Activated naive CD8-positive, alpha-beta T cell treated with anti-CD3 and anti-CD28 coated beads for 36 hours (primary cell): ENCODE measurements around the gene MBD3. TPM values are rescaled to one million over a fixed set of nuclear protein-coding genes. Genes with fewer than 3 reads are reported as not detected.
"Not testable (repeated sequence)": the region's sequence is repeated elsewhere in the genome, so short reads cannot be mapped to it uniquely, and the experiment has no call there.

ENCODE experiments used
- DNase-seq: peaks from one replicate; pipeline ENCODE4 v3.0.0; 2021
- H3K27ac Mint-ChIP-seq: one replicate; pipeline ENCODE4 v1.8.0; 2022; ENCODE audit warnings: mild to moderate bottlenecking, moderate library complexity, mixed read lengths
- H3K27me3 Mint-ChIP-seq: one replicate; pipeline ENCODE4 v1.8.0; 2022; ENCODE audit warnings: mild to moderate bottlenecking, mixed read lengths
- H3K36me3 Mint-ChIP-seq: one replicate; pipeline ENCODE4 v1.8.0; 2021; ENCODE audit warnings: mild to moderate bottlenecking, mixed read lengths
- H3K4me1 Mint-ChIP-seq: one replicate; pipeline ENCODE4 v1.8.0; 2021; ENCODE audit warnings: mixed read lengths
- H3K4me3 Mint-ChIP-seq: one replicate; pipeline ENCODE4 v1.8.0; 2022; ENCODE audit warnings: mild to moderate bottlenecking, moderate library complexity, mixed read lengths
- H3K9me3 Mint-ChIP-seq: one replicate; pipeline ENCODE4 v1.8.0; 2022; ENCODE audit warnings: mixed read lengths
- total RNA-seq, 2 experiments: library from RNA; stranded (reverse); gene quantifications; one replicate each; pipeline ENCODE4 v1.2.3, GENCODE V29; 2021

MBD3 gene
- total RNA-seq, 2 experiments from 2014 or later = 111 to 117 TPM

GRCh38 chr19:1531587-1531986, 61.1 kb downstream of the MBD3 start:
- DNase-seq = no peak
- Mint-ChIP-seq H3K4me1 (no peaks in the 10 kb centered on the region), H3K27me3 (peaks cover 33% of the 10 kb centered on the region), H3K9me3 (no peaks in the 10 kb centered on the region), H3K4me3 (no peak overlapping the region), H3K36me3 (no peaks in the 10 kb centered on the region), H3K27ac (no peak overlapping the region)

GRCh38 chr19:1530856-1531255, 61.8 kb downstream of the MBD3 start:
- H3K36me3 Mint-ChIP-seq, DNase-seq, H3K4me1 Mint-ChIP-seq, H3K27ac Mint-ChIP-seq, H3K9me3 Mint-ChIP-seq, H3K4me3 Mint-ChIP-seq: not testable (repeated sequence)
- H3K27me3 Mint-ChIP-seq = peaks cover 41% of the 10 kb centered on the region

GRCh38 chr19:1529430-1529816, 63.2 kb downstream of the MBD3 start:
- Mint-ChIP-seq H3K4me1 (peaks cover 3% of the 10 kb centered on the region), H3K27ac (no peak overlapping the region), H3K27me3 (peaks cover 48% of the 10 kb centered on the region), H3K4me3 (no peak overlapping the region), H3K36me3 (no peaks in the 10 kb centered on the region), H3K9me3 (no peaks in the 10 kb centered on the region)
- no peak for DNase-seq

- no peak overlapping the region for H3K27ac Mint-ChIP-seq
- H3K36me3 Mint-ChIP-seq = no peaks in the 10 kb centered on the region
- H3K4me1 Mint-ChIP-seq = peaks cover 4% of the 10 kb centered on the region
- DNase-seq = no peak
- no peaks in the 10 kb centered on the region for H3K9me3 Mint-ChIP-seq
- peaks cover 51% of the 10 kb centered on the region for H3K27me3 Mint-ChIP-seq
- H3K4me3 Mint-ChIP-seq = no peak overlapping the region
Observed at GRCh38 chr19:1528596-1529429, 63.9 kb downstream of the MBD3 start.

GRCh38 chr19:1527650-1528309, 64.9 kb downstream of the MBD3 start:
- Mint-ChIP-seq H3K9me3 (no peaks in the 10 kb centered on the region), H3K4me1 (peaks cover 4% of the 10 kb centered on the region), H3K27me3 (peaks cover 59% of the 10 kb centered on the region)

GRCh38 chr19:1526979-1527649, 65.6 kb downstream of the MBD3 start:
- H3K36me3 Mint-ChIP-seq = no peaks in the 10 kb centered on the region
- no peak overlapping the region for H3K4me3 Mint-ChIP-seq
- peaks cover 59% of the 10 kb centered on the region for H3K27me3 Mint-ChIP-seq
- no peak overlapping the region for H3K27ac Mint-ChIP-seq
- no peak for DNase-seq
- H3K9me3 Mint-ChIP-seq = no peaks in the 10 kb centered on the region
- peaks cover 4% of the 10 kb centered on the region for H3K4me1 Mint-ChIP-seq

More at GRCh38 chr19:1527650-1528309, 64.9 kb downstream of the MBD3 start:
- DNase-seq = no peak
- no peak overlapping the region for H3K4me3 Mint-ChIP-seq
- no peak overlapping the region for H3K27ac Mint-ChIP-seq
- no peaks in the 10 kb centered on the region for H3K36me3 Mint-ChIP-seq

- Mint-ChIP-seq H3K4me3 (no peak overlapping the region), H3K9me3 (no peaks in the 10 kb centered on the region), H3K36me3 (no peaks in the 10 kb centered on the region), H3K4me1 (peaks cover 4% of the 10 kb centered on the region), H3K27ac (no peak overlapping the region), H3K27me3 (peaks cover 56% of the 10 kb centered on the region)
- DNase-seq = no peak
Observed at GRCh38 chr19:1526066-1526778, 66.4 kb downstream of the MBD3 start.

- no peaks in the 10 kb centered on the region for H3K9me3 Mint-ChIP-seq
- no peak overlapping the region for H3K4me3 Mint-ChIP-seq
- no peaks in the 10 kb centered on the region for H3K36me3 Mint-ChIP-seq
- H3K27me3 Mint-ChIP-seq = peaks cover 59% of the 10 kb centered on the region
- peaks cover 4% of the 10 kb centered on the region for H3K4me1 Mint-ChIP-seq
- no peak overlapping the region for H3K27ac Mint-ChIP-seq
- no peak for DNase-seq
Observed at GRCh38 chr19:1525343-1525742, 67.3 kb downstream of the MBD3 start.

- no peak overlapping the region for H3K4me3 Mint-ChIP-seq
- H3K27me3 Mint-ChIP-seq = peaks cover 55% of the 10 kb centered on the region
- no peaks in the 10 kb centered on the region for H3K9me3 Mint-ChIP-seq
- H3K27ac Mint-ChIP-seq = no peak overlapping the region
- DNase-seq = no peak
- H3K36me3 Mint-ChIP-seq = no peaks in the 10 kb centered on the region
- H3K4me1 Mint-ChIP-seq = peaks cover 4% of the 10 kb centered on the region
Observed at GRCh38 chr19:1524972-1525325, 67.7 kb downstream of the MBD3 start.

GRCh38 chr19:1524287-1524971, 68.2 kb downstream of the MBD3 start:
- DNase-seq = no peak
- H3K36me3 Mint-ChIP-seq = no peaks in the 10 kb centered on the region
- peaks cover 4% of the 10 kb centered on the region for H3K4me1 Mint-ChIP-seq
- H3K9me3 Mint-ChIP-seq = no peaks in the 10 kb centered on the region
- H3K4me3 Mint-ChIP-seq = no peak overlapping the region
- H3K27me3 Mint-ChIP-seq = peaks cover 52% of the 10 kb centered on the region
- H3K27ac Mint-ChIP-seq = no peak overlapping the region

Other genes with a start within 250 kb of the MBD3 start
- gene NDUFS7, start 209.0 kb downstream of the MBD3 start, total RNA-seq = 100 to 1,000 TPM in 1 of 2 experiments, 10 to 100 TPM in 1; 98.7 to 101 TPM
- gene GAMT, start 191.3 kb downstream of the MBD3 start, total RNA-seq = 10 to 100 TPM; 36.5 to 37.6 TPM
- 100 to 1,000 TPM; 287 to 297 TPM for gene DAZAP1, start 185.3 kb downstream of the MBD3 start, total RNA-seq
- 1,000 to 10,000 TPM; 1,472 to 1,524 TPM for gene RPS15, start 154.5 kb downstream of the MBD3 start, total RNA-seq
- gene APC2, start 142.7 kb downstream of the MBD3 start, total RNA-seq = under 1 TPM; 0.21 to 0.26 TPM
- 10 to 100 TPM; 27.0 to 28.7 TPM for gene C19orf25, start 113.7 kb downstream of the MBD3 start, total RNA-seq
- gene PCSK4, start 102.5 kb downstream of the MBD3 start, total RNA-seq = 1 to 10 TPM; 1.5 to 1.7 TPM
- gene REEP6, start 101.7 kb downstream of the MBD3 start, total RNA-seq = 1 to 10 TPM; 1.3 to 1.8 TPM
- gene ADAMTSL5, start 79.8 kb downstream of the MBD3 start, total RNA-seq = 1 to 10 TPM; 1.1 to 1.5 TPM
- gene PLK5, start 68.8 kb downstream of the MBD3 start, total RNA-seq = not detected
- 1 to 10 TPM; 6.1 to 6.5 TPM for gene MEX3D, start 24.5 kb downstream of the MBD3 start, total RNA-seq
- gene UQCR11, start 12.6 kb upstream of the MBD3 start, total RNA-seq = 100 to 1,000 TPM; 229 to 244 TPM
- 100 to 1,000 TPM; 106 TPM for gene TCF3, start 59.8 kb upstream of the MBD3 start, total RNA-seq
- not detected for gene ONECUT3, start 160.6 kb upstream of the MBD3 start, total RNA-seq
- 1 to 10 TPM; 2.3 to 2.7 TPM for gene ATP8B3, start 219.4 kb upstream of the MBD3 start, total RNA-seq